Hippocampal formation (tissue), 2 donors: Measurements from ENCODE around the gene HMGB4.

Experiments
- DNase-seq, 2 donors: peaks; one replicate each; lab custom pipeline; 2025; lab: John Stamatoyannopoulos, UW

Gene HMGB4

DNA sequence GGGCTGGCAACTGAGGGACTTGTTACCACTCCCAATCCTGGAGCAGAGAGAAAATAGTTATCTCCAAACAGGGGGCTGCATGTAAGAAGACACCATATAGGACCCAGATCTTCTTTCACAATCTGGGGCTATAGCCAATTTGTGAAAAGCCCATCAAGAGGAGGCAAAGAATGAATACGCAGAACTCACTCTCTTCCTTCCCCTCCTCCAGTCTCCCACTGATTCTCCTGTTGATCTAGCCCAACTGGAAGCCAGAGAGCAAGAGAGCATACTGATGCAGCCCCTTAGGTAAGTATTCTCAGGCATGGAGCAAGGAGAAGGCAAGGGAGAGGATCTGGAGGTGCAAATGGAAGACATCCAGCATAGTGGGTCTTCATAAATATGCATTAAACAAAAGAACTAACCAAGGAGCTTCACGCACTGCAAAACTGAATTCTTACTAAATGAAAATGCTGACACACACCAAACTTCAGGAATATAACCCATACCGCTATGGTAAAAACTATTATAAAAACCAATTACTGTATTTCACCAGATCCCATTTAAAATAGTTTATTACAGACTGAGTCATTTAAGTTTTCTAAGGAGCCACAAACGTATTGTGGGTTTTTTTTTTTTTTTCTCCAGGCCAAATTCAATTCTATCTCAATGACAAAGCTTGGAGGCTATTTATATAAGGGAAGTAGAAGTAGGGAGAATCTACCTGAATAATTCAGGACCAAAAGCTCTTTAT, 15.5 kb upstream of the HMGB4 start:
- DNase-seq, result no peak

DNA sequence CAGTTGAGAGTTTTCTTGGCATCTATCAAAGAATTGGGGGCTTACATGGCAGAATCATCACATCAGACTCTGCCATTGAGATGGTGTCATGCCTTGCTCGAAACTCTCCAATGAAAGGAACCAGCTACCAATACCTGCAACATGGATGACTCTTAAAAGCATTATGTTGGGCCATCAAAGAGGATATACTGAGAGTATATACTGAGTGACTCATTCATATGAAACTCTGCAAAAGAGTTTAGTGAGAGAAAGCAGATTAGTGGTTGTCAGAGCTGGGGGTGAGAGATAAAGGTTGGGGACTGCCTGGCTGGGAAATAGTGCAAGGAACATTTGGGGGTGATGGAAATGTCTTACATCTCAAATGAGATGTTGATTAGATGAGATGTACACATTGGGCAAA, 14.7 kb upstream of the HMGB4 start:
- no peak for DNase-seq

DNA sequence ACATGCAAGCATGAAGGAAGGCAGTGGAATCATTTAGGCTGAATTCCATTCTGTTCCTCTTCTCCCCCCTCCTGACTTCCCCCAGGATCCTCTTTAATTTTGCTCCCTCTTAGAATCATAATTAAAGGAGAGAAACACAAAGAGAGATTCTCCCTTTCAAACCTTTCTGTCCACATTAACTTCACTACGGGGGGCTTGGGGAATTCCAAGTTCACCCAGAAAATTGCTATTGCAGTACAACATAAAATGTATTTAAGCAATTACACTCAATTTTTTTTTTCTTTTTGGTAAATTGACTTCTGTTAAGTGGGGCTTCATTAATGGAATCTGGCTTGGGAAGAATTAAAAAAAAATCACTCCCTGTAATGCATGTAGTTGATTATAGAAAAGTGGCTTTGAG, 13.4 kb upstream of the HMGB4 start:
- no peak for DNase-seq

DNA sequence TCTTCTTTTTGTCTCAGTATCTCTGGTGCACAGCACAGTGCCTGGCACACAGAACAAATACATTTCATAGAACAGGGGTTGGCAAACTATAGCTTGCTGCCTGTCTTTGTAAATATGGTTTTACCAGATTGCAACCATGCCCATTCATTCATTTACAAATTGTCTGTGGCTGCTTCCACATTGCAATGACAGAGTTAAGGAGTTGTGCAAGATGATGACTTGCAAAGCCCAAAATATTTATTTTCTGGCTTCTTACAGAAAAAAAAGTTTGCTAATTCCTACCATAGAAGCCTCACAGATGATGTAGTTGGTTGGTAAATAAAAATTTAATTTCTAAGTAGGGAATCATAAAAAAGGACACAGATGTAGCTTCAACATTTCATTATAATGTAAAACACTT, 11.2 kb upstream of the HMGB4 start:
- DNase-seq, result no peak

DNA sequence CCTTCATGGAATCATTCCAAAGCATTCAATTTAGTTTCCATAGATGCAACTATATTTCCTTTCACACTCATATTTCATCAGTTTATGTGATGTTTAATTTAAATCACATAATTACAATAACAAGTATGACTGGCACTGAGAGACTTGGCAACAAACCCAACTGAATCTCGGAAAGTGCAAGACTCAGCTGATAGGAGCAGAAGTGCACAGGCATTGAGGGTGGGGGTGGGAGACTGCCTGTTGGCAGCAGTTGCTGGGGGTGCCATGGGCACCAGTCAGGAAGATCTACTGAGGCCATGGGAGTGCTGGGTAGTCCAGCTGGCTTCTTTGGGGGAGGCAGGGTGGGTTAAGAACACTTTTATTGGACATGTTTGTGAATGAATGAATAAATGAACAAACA, 10.4 kb upstream of the HMGB4 start:
- DNase-seq, result no peak

DNA sequence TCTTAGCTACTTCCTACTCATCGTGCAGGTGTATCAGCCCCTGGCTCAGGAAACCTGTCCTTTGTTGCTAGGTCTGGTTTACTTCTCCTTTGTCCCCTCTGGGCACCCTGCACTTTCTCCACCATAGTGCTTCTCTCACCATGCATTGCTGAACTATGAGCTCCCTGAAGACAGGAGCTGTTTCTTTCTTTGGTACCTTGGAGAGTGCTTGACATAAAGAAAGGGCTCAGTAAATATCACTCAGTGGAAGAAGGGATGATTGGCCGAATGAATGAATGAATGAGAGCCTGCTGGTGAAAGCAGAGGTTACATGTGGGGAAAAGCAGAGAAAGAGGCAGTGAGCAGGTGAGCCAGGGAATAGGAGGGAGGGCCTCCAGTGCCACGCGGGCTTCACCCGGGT, 9.8 kb upstream of the HMGB4 start:
- no peak for DNase-seq

DNA sequence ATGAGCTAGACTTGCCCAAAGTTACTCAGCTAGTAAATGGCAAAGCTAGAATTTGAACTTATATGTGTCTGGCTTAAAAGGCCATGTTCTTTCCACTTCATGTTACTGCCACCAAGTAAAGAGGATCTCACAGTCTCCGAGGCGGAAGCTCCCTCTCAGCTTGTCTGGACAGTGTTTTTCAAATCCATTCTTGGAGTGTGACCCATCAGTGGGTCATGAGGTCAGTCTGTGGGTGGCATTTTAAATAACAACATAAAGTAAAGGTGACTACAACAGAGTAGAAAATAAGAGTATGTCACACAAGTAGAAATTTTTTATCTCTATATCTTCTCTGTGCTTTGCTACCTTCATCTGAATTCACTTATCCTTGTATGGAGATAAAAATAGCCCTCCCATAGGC, 3.2 kb upstream of the HMGB4 start:
- no peak for DNase-seq

DNA sequence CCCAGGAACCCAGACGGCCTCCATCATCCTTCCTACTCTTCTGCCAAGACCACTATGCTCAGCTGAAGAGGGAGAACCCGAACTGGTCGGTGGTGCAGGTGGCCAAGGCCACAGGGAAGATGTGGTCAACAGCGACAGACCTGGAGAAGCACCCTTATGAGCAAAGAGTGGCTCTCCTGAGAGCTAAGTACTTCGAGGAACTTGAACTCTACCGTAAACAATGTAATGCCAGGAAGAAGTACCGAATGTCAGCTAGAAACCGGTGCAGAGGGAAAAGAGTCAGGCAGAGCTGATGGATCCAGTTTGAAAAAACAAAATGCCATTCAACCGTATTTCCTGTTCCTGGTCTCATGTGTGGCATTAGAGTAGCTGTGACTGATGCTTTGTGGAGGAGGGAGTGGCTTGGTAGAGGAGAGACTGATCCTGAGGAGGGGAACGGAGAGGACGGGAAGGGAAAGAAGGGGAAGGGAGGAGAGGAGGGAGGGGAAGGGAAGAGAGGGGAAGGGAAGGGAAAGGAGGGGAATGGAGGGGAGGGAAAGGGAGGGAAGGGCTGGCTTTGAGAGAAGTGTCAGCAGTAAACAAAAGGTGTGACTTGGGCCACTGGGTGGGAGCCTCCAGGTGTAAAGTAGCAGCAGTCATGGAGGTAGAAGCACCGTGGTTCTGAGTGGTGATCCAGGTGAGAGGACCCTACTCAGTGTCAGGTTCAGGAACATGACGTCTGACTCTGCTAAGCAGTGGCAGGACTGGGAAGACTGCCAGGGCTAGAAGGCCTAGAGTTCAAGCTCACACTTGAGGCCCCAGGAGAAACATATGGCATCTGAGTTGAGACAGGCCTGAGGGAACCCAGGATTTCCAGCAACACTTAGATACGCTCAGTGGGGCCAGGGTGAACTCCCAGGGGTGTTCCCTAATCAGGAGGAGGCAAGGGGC, 846 bp downstream of the HMGB4 start:
- no peak for DNase-seq

DNA sequence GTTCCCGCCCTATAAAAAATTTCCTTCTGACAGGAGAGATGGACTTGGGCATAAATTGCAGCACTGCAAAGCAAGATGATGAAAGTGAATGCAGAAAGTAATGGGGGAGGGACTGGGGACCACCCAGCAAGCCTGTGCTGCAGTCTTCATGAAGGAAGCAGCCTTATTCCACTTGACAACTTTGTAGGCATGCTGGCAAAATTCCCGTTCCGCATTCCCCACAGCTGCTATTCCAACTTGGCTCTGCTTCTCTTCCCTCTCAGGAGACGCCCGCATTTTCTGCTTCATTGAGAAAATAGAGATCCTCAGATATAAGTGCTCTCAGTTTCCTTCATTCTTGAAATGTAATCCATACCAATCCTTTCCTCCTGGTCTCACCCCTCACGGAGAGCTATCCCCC, 2.4 kb downstream of the HMGB4 start:
- DNase-seq, result no peak

DNA sequence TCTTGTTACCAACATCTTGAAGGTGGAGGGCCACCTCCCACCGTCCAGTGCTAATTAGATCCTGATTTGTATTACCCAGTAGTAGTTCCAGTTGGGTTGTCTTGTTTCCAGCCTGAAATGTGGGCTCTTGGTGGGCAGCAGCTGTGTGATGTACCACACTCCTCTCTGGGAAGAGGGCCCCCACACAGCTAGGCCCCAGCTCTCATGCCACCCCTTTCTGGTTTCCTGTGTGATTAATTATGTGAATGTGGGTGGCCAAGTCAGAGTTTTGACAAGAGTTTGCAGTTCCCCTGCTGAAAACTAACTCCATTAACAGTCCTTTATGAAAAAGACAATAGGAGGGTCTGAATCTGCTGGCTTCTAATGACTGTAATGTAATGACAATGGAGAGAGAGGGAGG, 3.8 kb downstream of the HMGB4 start:
- no peak for DNase-seq

DNA sequence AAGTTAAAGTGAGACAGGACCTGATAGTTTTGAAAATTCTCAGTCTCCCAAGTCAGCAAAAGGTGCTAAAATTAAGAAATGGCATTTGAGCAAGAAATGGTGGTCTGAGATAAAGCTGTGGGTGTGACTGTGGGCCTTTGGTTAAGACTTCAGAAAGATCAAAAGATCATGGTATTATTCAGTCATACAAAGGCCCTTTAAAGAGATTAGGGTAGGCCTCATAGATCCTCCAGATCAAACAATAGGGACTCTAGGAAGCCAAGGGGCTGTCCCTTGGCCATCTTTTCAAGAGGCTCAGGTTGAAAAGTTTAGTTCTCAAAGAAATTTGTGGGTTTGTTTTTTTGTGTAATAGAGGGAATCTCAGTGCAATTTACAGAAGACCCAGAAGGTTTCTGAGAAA, 8.4 kb downstream of the HMGB4 start:
- no peak for DNase-seq

DNA sequence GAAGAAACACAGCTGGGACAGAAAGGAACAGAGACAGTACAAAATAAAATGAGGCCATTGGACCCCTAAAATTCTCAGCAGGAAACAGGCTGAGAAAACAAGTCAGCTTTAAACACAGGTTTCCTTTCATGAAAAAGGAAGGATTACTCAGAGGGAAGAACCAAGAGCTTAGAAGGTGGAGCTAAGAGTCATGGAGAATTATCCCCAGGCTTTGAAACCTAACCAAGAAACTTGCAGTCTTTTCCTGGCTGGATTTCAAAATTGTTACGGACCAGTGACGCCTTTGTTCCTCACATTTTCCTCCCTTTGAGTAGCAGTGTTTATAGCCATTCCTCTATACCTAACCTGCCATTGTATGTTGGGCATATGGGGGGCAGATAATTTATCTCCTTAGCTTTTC, 8.8 kb downstream of the HMGB4 start:
- no peak for DNase-seq

DNA sequence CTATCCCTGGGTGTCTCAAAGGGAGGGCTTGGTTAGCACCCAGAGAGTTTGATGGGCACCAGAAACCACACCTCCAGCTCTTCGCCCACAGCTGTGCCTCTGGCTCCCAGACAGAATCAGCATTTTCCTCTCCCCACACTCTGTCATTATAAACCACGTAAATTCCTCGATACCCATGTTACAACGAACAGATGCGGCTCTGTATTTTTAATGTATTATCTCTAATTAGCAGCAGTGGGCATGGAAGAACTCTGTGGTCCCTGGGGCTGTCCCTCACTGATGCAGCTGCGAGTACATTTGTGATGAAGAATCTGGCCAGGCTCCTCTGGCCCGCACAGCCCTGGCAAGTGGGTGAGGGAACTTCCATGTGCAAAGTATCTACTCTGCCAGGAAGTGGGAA, 10.8 kb downstream of the HMGB4 start:
- no peak for DNase-seq

DNA sequence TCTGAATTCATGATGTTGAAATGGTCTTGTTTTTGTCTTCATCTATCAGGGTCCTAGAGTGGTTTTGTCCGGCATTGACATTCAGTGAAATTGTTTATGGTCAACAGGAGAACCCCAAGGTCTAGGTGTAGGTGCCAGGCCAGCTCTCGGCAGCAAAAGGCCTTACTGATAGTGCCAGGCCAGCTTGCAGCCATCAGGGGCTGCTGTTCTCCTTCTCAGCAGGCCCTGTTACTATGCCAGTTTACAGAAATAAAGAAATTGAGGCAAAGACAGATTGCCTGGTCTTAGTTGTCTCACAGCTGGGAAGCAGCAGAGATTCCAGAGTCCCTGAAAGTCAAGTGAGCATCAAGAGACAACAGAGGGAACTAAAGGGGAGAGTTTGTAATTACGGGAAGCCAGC, 12.0 kb downstream of the HMGB4 start:
- DNase-seq, result peak in 1 of 2 donors; percentile 12

DNA sequence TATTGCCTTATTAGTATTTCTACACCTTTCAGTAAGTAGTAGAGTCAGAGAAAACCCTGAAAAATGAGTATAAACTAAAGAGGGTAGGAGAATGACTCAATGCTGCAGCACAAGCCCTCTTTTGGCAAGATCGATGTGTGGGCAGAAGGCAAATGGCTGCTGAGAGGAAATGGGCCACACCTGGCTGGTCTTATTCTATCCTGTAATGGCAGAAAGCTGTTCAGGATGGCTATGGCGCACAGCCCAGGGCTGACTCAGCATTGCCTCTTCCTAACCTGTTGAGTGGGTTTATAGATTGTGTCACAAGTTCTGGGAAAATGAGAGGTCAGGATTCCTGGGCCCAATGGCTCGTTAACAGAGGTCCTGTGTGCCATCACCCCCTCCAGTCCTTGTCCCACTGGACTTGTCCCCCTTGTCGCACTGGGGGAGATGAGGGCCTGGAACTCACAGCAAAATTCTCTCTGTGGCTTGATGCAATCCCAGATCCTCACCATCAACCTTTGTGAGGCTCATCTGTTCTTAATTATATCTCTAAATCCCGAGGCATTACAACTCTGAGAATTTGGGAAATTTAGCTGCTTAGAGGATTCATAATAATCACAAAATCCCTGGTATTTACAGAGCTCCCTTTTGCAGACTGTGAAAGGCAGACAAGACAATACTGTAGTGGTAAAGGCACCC, 13.2 kb downstream of the HMGB4 start:
- DNase-seq, result peak in 1 of 2 donors; percentile 30

DNA sequence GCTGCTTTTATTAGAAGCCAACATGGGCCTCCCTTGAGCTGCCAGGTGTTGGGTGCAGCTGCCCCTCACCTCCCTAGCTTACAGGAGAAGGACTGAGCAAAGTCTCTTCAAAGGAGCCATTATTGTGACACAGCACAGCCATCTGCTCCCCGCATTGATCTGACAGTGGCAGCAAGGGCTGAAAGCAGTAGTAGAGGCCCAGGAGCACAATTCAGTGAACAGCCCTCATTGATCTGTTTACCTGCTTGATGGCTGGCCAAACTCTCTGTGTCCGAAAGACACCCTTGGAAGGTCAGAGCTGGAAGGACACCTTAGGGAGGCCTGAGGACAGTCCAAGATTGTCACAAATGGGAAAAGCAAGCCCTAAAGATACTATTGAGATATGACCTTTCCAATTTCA, 14.5 kb downstream of the HMGB4 start:
- DNase-seq, result no peak

DNA sequence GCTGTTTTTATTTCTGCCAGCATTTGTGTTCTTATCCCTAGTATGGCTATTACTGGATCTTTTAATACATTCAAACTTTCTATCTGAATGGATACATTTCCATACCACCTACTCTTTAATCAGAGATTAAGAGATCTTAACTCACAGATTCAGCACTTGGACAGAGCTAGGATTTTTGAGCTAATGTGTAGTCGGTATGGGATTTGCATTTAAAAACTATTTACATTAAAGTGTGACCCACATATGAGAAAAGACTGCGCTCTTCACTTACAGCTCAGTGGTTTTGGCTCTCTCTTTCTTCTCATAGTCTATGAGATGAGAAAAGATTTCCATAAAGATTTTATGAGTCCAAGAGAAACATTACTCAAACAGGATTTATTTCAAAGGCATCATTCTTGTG, 16.4 kb downstream of the HMGB4 start:
- no peak for DNase-seq

DNA sequence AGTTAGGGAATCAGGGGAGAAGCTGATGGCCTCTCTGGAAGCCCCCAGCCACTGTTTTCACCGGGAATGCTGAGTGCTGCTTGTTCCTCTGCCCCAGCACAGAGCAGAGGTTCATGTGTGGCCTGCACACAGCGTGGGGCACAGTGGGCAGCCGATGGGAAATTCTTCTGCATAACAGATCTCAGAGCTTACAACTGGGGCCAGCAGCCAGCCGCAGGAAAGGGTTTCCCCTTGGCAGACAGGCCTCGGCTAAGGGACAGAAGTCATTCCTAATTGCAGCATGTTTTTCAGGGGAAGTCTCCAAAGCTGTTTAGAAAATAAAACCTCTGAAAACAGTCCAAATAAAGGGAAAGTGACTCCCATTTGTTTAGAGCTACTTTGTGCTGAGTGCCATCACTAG, 22.6 kb downstream of the HMGB4 start:
- no peak for DNase-seq

DNA sequence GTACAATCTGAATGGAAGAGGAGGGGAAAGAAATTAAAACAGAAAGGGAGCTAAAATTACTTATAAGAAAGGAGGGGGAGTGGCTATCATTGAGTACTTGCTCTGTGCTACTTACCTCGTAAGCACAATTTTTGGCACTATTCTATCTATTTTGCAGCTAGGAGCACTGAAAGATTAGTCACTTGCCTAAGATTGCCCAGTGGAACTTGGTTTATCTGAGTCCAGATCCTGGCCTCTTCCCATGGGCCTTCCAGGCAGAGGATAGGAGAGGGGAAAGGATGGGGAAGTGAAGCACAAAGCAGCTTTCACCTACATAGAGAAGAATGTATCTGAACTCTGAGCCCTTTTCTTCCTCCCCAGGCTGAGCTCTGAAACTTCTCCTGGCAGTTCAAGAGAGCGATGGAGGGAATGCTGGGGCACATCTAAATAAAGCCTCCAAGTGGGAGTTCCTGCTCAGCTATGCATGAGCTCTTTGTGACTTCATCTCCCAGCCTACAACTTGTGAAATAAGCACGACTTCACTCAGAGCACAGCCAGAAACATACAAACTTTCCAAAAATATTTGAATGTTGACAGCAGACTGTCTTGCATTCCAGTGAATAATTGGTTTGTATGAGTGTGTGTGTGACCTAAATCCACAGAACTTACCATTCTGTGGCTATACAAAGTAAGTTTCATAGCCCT, 29.4 kb downstream of the HMGB4 start:
- DNase-seq, result peak in 1 of 2 donors; percentile 52

DNA sequence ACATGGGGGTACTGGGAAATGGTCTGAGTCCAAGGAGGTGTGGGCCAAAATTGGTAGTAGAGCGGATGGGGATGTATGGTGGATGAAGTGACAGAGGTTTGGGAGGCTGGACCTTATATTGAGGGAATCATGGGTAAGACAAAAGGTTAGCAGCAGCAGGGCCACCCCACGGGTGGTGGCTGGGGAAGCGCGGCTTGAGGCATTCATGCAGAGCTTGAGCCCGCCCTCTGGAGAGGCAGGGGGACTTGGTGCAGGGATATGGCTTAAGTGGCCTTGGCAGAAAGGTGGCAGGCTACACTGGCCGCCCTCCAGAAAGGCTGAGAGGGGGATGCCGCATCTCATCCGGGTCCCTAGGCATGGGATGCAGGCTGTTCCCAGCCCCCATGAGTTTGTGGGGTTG, 31.5 kb downstream of the HMGB4 start:
- DNase-seq, result no peak

DNA sequence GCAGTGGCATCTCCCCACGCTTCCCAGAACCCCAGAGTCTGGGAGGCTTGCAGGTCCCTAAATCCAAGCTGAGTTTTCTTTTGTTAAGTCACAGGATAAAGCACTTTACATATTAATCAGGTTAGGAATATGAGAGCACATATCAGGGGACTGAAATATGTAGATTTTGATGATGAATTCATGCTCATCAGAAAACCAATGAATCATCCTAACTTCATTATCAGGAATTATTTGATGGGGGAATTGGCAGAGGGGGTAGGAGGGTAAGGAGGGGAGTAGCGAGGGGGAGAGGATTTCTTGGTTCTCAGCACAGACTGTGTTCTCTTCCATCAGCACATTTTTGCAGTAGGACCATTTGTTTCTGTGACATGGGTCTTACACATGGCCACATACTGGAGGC, 32.1 kb downstream of the HMGB4 start:
- no peak for DNase-seq

DNA sequence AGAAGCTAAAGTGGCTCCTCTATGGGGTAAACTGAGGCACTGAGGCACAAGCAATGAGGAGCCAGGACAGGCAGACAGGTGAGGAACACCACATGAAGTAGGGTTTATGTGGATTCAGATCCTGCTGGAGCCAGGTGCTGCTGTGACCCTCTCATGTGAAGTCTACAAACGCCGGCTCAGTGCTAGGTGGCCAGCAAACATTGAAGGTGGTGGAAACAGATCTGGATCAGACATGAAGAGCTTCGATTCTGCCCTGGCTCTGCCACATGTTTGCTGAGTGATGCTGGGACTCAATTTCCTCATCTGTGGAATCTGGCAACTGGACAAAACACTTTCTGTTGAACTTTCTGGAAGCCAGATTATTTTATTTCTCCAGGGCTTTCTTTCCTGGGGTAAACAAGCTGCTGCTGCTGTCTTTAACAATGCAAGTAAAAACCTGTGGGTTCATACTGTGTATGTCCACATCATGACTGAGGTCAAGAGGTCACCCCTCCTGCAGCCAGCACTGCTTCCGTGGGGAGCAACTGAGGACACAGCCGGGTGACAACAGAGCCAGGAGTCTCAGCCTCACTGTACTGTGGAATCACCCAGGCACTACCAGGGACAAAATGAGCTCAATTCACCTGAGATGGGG, 33.3 kb downstream of the HMGB4 start:
- DNase-seq, result no peak
